HL-60/S4 treated with phorbol 12-myristate 13-acetate at 8.2 ng/mL for 4 days and 3 days (cell line): ENCODE results near the gene TNKS1BP1.

Source experiments
- in situ Hi-C: fragments of 300-500 bp; cut with MboI; formaldehyde crosslinking; loops from 2 replicates; pipeline ENCODE4 v1.15.0; 2022; ENCODE audit warnings: low sequenced_read_pairs

TNKS1BP1 gene

DNA sequence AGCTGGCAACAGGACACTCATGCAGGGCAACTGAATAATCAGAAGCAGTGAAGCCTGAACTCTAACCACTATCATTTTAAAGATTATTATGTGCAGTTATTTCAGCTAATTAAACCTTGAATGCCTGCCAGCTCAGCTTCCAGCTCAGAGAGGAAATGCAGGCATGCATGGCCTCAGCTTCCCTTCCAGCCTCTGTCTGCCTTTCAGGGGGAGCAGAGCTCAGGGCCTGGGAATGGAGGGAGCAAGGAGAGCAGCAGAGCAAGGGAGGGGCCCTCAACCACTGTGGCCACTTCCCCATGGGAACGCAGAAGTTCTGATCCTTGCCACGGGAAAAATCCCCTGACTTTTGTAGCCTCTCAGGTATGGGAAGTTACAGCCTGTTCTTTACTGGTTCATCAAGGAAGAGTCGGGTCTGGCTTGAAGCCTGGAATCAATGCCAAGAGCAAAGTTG is 55.2 kb downstream of the TNKS1BP1 start:
- in situ Hi-C loops = loop anchor here (25.0 kb wide), 1 partner anchor 432 kb away; no protein-coding TSS in a partner anchor

DNA sequence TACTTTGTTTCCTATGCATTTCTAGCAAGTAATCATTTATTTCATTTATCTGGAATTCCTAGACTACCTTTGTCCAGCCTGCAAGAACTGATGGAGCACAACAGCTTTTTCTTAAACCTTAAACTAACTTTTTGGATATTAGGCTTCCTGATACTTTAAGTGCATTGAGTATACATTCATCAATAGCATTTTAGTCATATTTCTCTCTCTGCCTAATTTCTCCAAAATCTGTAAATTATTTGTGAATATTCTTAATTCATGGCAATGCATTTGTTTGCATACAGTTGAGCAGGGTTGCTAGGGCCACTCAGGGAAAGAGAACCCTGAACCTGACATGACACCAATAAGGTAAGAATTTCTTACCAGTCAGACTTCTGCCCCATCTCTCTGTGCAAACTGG is 58.6 kb downstream of the TNKS1BP1 start:
- in situ Hi-C loops = loop anchor here (25.0 kb wide), 1 partner anchor 429 kb away; no protein-coding TSS in a partner anchor

- in situ Hi-C loops = loop anchor here (25.0 kb wide), 1 partner anchor 426 kb away; no protein-coding TSS in a partner anchor
Observed at GRCh38 chr11:57263351-57263750, 61.4 kb downstream of the TNKS1BP1 start.

GRCh38 chr11:57262157-57262556 is 62.6 kb downstream of the TNKS1BP1 start:
- in situ Hi-C loops = loop anchor here (25.0 kb wide), 1 partner anchor 425 kb away; no protein-coding TSS in a partner anchor

- in situ Hi-C loops = loop anchor here (25.0 kb wide), 1 partner anchor 424 kb away; no protein-coding TSS in a partner anchor
Observed at GRCh38 chr11:57260937-57261783, 63.6 kb downstream of the TNKS1BP1 start.

- in situ Hi-C loops = loop anchor here (25.0 kb wide), 1 partner anchor 419 kb away; no protein-coding TSS in a partner anchor
Observed at GRCh38 chr11:57256119-57256518, 68.6 kb downstream of the TNKS1BP1 start.

- in situ Hi-C loops = loop anchor here (25.0 kb wide), 1 partner anchor 418 kb away; no protein-coding TSS in a partner anchor
Observed at GRCh38 chr11:57255618-57256017, 69.1 kb downstream of the TNKS1BP1 start.

DNA sequence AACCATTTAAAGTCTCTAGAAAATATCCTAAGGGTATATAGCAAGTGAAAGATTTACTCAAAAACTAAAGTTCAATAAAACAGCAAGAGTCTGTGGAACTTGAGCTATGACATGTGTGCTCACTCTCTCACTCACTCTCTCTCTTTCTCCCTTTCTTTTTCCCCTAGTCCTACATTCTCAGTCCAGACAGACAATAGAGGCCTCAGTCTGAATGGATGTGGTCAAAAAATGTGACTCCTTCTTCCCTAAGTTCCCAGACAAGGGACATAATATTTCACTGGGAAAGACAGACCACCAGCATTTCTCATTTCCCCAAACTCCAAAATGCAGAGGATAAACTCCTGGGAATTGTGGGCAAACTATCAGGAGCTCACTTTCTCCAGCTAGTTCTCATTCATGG is 70.1 kb downstream of the TNKS1BP1 start:
- in situ Hi-C loops = loop anchor here (25.0 kb wide), 1 partner anchor 417 kb away; no protein-coding TSS in a partner anchor

GRCh38 chr11:57251491-57252104 is 73.2 kb downstream of the TNKS1BP1 start:
- in situ Hi-C loops = loop anchor here (25.0 kb wide), 1 partner anchor 414 kb away; no protein-coding TSS in a partner anchor

DNA sequence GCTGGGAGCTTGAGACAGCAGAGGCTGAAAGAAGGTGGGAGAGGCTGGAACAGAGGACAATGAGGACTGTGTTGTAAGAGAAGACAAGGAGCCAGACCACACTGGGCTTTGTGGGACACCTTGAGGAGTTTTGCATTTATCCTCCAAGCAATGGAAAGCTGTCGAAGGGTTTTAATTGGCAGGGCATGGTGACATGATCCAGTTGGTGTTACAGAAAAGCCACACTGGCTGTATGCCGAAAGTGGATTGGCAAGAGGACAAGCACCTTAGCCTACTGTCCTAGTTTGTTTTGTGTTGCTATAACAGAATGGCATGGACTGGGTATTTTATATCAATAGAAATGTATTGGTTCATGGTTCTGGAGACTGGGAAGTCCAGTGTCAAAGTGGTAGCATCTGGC is 73.7 kb downstream of the TNKS1BP1 start:
- in situ Hi-C loops = loop anchor here (25.0 kb wide), 1 partner anchor 414 kb away; no protein-coding TSS in a partner anchor
